Gastroesophageal sphincter (tissue), 3 donors: ENCODE data around the gene RHEBL1.

Experiments used
- POLR2A ChIP-seq, 2 donors: fragments of 450-650 bp; IDR thresholded peaks; one replicate each; pipeline ENCODE4 v1.6.1; 2017; ENCODE audit warnings: antibody characterized with exemption in 2 of 2, mild to moderate bottlenecking in 2 of 2, moderate library complexity in 1 of 2
- POLR2AphosphoS5 ChIP-seq: sonication (generic); formaldehyde crosslinking; IDR thresholded peaks from one replicate; pipeline ENCODE4 v1.6.1; 2017; ENCODE audit warnings: antibody characterized with exemption
- TF ChIP-seq, protein P1 (sequence below), 4 experiments: fragments of 200-600 bp in 2 of 4; fragments of 450-650 bp in 2 of 4; sonication (generic) in 1 of 4; IDR thresholded peaks; one replicate each; pipeline ENCODE4 v1.5.1; 2017 to 2019; ENCODE audit warnings: antibody characterized with exemption in 4 of 4, mild to moderate bottlenecking in 2 of 4, moderate library complexity in 2 of 4

DNA sequence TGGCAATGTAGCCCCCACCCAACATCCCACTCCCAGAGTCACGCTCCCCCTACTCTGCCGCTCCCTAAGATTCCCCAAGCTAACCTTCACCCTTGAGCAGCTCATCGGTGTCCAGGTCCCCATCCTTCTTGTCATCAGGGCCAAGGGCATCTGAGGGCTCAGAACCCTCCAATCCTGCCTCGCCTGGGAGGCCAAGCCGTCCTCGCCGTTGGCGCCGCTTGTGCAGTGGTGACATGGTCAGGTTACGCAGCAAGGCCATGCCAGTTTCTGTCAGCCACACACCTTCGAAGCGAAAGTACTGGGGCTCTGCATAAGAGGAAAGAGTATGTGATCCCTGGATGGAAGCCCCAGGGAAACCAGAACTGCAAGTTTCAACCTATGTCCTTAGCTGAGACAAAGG, 25.1 kb downstream of the RHEBL1 start:
- TF ChIP-seq, protein P1, sequence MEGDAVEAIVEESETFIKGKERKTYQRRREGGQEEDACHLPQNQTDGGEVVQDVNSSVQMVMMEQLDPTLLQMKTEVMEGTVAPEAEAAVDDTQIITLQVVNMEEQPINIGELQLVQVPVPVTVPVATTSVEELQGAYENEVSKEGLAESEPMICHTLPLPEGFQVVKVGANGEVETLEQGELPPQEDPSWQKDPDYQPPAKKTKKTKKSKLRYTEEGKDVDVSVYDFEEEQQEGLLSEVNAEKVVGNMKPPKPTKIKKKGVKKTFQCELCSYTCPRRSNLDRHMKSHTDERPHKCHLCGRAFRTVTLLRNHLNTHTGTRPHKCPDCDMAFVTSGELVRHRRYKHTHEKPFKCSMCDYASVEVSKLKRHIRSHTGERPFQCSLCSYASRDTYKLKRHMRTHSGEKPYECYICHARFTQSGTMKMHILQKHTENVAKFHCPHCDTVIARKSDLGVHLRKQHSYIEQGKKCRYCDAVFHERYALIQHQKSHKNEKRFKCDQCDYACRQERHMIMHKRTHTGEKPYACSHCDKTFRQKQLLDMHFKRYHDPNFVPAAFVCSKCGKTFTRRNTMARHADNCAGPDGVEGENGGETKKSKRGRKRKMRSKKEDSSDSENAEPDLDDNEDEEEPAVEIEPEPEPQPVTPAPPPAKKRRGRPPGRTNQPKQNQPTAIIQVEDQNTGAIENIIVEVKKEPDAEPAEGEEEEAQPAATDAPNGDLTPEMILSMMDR (IDR thresholded peaks at IDR 0.05): no peak
- TF ChIP-seq POLR2A (IDR thresholded peaks at IDR 0.05) (no peak), POLR2AphosphoS5 (no peak)
